Aorta (tissue), 5 donors: ENCODE measurements around the gene WNK3. TPM values are rescaled to one million over a fixed set of nuclear protein-coding genes. Genes with fewer than 3 reads are reported as not detected.

Experiments
- ATAC-seq: fragments of 200-7000 bp; cut with Tn5 transposase; one replicate; pipeline ENCODE4 v1.9.1; 2022; ENCODE audit warnings: moderate library complexity; ENCODE audit not compliant: low FRiP score
- DNase-seq, 2 donors: peaks; one replicate each; pipeline ENCODE4 v3.0.0-alpha.2; 2020
- H3K27ac ChIP-seq, 2 donors: one replicate each; pipeline ENCODE4 v1.5.1; 2013; ENCODE audit warnings: low read length in 2 of 2, mild to moderate bottlenecking in 2 of 2, moderate library complexity in 2 of 2, control low read depth in 1 of 2, inconsistent platforms in 1 of 2, low read depth in 1 of 2
- H3K27me3 ChIP-seq, 2 donors: one replicate each; pipeline ENCODE4 v1.6.1; 2013; ENCODE audit warnings: control low read depth in 1 of 2, low read length in 1 of 2, mild to moderate bottlenecking in 1 of 2, moderate library complexity in 1 of 2; ENCODE audit not compliant: insufficient read depth in 2 of 2, control insufficient read depth in 1 of 2
- H3K36me3 ChIP-seq, 2 donors: one replicate each; pipeline ENCODE4 v1.6.1; 2013; ENCODE audit warnings: control low read depth in 1 of 2, low read length in 1 of 2, mild to moderate bottlenecking in 1 of 2; ENCODE audit not compliant: insufficient read depth in 2 of 2, control insufficient read depth in 1 of 2
- H3K4me1 ChIP-seq, 2 donors: one replicate each; pipeline ENCODE4 v1.6.1; 2013; ENCODE audit warnings: low read length in 2 of 2, control low read depth in 1 of 2, mild to moderate bottlenecking in 1 of 2, moderate library complexity in 1 of 2; ENCODE audit not compliant: insufficient read depth in 2 of 2, control insufficient read depth in 1 of 2
- H3K4me3 ChIP-seq, 2 donors: one replicate each; pipeline ENCODE4 v1.5.1; 2013; ENCODE audit warnings: low read length in 2 of 2, control low read depth in 1 of 2, mild to moderate bottlenecking in 1 of 2
- H3K9me3 ChIP-seq: one replicate; pipeline ENCODE4 v1.6.1; 2013; ENCODE audit warnings: mild to moderate bottlenecking, low read length; ENCODE audit not compliant: control insufficient read depth
- WGBS, 2 donors: extraction: QIAGEN DNeasy Blood & Tissue Kit; methylation state at CpG; one replicate each; pipeline ENCODE4 v1.1.7; 2013; 5-methylcytosine and 5-hydroxymethylcytosine counted together
- intact Hi-C, 2 donors: fragments of 100-400 bp; cut with DNase I; formaldehyde crosslinking; loops; one replicate each; pipeline versions ENCODE4 v1.14.2 to v1.15.0; 2022
- polyA plus RNA-seq, 2 donors: library from polyadenylated mRNA; stranded (reverse); fragments of 200-250 nt; gene quantifications; one replicate each; pipeline ENCODE4 v1.2.3, GENCODE V29; 2013
- total RNA-seq, 2 donors: library from RNA; stranded (reverse); fragmentation: NEBNext Ultra II Directional; extraction: Animal tissue kit (Norgen Biotek cat#: 25700); gene quantifications; one replicate each; pipeline ENCODE4 v1.2.1, GENCODE V29; 2021
- donor health status: healthy with polysubstance abuse.
- donor health status: Bipolar disorder and iron deficiency.
- donor health status: DM: no; HTN: no; CAD: no.
- donor health status: DM: no; HTN: no; CAD: no.
- donor health status: DM: yes; HTN: yes; CAD: no.

WNK3 gene
- total and polyA plus RNA-seq, 4 donors: under 0.01 to 6.2 (median 1.9) TPM

- intact Hi-C loops: no loop called here
- Histone ChIP-seq H3K27me3 (no peaks in the 10 kb centered on the region), H3K4me3 (no peak overlapping the region), H3K4me1 (no peaks in the 10 kb centered on the region), H3K9me3 (no peaks in the 10 kb centered on the region), H3K27ac (no peak overlapping the region), H3K36me3 (no peaks in the 10 kb centered on the region)
- DNase-seq (no peak), ATAC-seq (no peak)
Measured at GRCh38 chrX:54171091-54171490, 186.8 kb downstream of the WNK3 start.

- Histone ChIP-seq H3K4me3 (no peak overlapping the region), H3K4me1 (no peaks in the 10 kb centered on the region), H3K9me3 (no peaks in the 10 kb centered on the region), H3K27me3 (no peaks in the 10 kb centered on the region), H3K36me3 (no peaks in the 10 kb centered on the region), H3K27ac (no peak overlapping the region)
- DNase-seq (no peak), ATAC-seq (no peak)
- intact Hi-C loops: no loop called here
- 37 to 43% methylated on average over 4 of the region's 4 CpGs for WGBS, 2 donors
Measured at GRCh38 chrX:54166915-54167314, 190.9 kb downstream of the WNK3 start.

GRCh38 chrX:54157561-54157960 lies 200.3 kb downstream of the WNK3 start:
- Histone ChIP-seq H3K27ac (no peak overlapping the region), H3K27me3 (no peaks in the 10 kb centered on the region), H3K4me3 (no peak overlapping the region), H3K9me3 (no peaks in the 10 kb centered on the region), H3K4me1 (no peaks in the 10 kb centered on the region), H3K36me3 (no peaks in the 10 kb centered on the region)
- DNase-seq (no peak), ATAC-seq (no peak)
- intact Hi-C loops: no loop called here

Other genes starting within 250 kb of the WNK3 start
- 10 to 100 TPM; 10.1 to 14.1 TPM for gene FAM120C, start 174.8 kb downstream of the WNK3 start, total RNA-seq
- gene FAM120C, start 174.8 kb downstream of the WNK3 start, polyA plus RNA-seq: 1 to 10 TPM; 1.1 to 5.2 TPM
- gene TSR2, start 82.4 kb upstream of the WNK3 start, total RNA-seq: 10 to 100 TPM; 39.5 to 42.7 TPM
- 100 to 1,000 TPM in 1 of 2 donors, 10 to 100 TPM in 1; 52.6 to 101 TPM for gene TSR2, start 82.4 kb upstream of the WNK3 start, polyA plus RNA-seq
- gene FGD1, start 138.2 kb upstream of the WNK3 start, total RNA-seq: 10 to 100 TPM in 1 of 2 donors, 1 to 10 TPM in 1; 7.2 to 12.5 TPM
- 1 to 10 TPM; 1.0 to 5.8 TPM for gene FGD1, start 138.2 kb upstream of the WNK3 start, polyA plus RNA-seq
- gene GNL3L, start 172.2 kb upstream of the WNK3 start, total RNA-seq: 10 to 100 TPM; 29.8 to 35.1 TPM
- 1 to 10 TPM; 1.1 to 5.3 TPM for gene GNL3L, start 172.2 kb upstream of the WNK3 start, polyA plus RNA-seq